HS-5 (cell line): ENCODE results near the gene PALB2.
A peak's percentile ranks its signal among the peaks of the same experiment; 100 is the strongest.

Source experiments
- DNase-seq: peaks from one replicate; pipeline ENCODE4 v3.0.0-alpha.2; 2012; ENCODE audit warnings: low read depth

PALB2 gene

GRCh38 chr16:23640931-23641765 lies at the start of gene PALB2, which contains the start of gene DCTN5:
TSS of gene PALB2 (minus strand) at chr16:23641310. CDS start at chr16:23641157, 153 bp downstream.
TSS of gene DCTN5 (plus strand) at chr16:23641466. CDS start at chr16:23641543, 77 bp downstream.
- DNase-seq: peak; percentile 73

DNA sequence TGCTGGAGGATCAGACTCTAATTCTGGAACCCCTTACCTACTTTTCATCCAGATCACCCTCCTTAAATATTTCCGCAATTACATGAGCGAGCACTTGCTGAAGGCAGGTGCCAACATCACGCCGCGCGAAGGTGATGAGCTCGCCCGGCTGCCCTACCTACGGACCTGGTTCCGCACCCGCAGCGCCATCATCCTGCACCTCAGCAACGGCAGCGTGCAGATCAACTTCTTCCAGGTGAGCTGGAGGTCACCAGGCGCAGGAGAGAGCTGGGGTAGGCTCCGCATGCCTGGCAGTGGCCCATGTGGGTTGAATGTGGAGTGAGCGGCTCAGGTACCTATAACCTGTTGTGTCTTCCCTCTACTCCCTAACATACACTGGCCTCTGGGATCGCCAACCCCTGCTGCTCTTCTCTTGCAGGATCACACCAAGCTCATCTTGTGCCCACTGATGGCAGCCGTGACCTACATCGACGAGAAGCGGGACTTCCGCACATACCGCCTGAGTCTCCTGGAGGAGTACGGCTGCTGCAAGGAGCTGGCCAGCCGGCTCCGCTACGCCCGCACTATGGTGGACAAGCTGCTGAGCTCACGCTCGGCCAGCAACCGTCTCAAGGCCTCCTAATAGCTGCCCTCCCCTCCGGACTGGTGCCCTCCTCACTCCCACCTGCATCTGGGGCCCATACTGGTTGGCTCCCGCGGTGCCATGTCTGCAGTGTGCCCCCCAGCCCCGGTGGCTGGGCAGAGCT lies 48.5 kb upstream of the PALB2 start:
- DNase-seq: no peak

GRCh38 chr16:23687034-23687808 lies 46.1 kb upstream of the PALB2 start:
- DNase-seq: no peak

DNA sequence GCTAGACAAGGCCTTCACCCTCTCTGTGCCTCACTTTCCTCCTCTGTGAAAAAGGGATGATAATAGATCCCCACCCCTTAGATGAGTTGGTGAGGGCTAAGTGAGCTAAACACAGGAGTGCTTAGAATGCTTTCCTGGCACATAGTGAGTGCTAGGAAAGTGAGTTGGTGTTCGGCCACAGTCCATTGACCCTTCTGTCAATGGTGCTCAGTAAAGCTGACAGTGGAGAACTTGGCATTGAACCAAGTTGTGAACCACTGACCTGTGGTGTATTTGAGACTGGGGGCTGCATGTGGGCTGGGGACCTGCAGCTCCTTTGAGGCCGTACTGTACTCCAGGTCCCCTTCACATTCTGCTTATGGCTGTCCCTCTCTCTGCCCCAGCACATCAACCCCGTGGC lies 42.4 kb upstream of the PALB2 start:
- no peak for DNase-seq

GRCh38 chr16:23682181-23682580 lies 41.1 kb upstream of the PALB2 start:
- no peak for DNase-seq

- no peak for DNase-seq
Observed at GRCh38 chr16:23679986-23680336, 38.9 kb upstream of the PALB2 start.

- peak; percentile 30 for DNase-seq
Observed at GRCh38 chr16:23679274-23679985, 38.3 kb upstream of the PALB2 start.

GRCh38 chr16:23678430-23679273 lies 37.5 kb upstream of the PALB2 start, which contains the start of gene PLK1:
TSS of gene PLK1 (plus strand) at chr16:23678889. CDS start at chr16:23678933, 44 bp downstream.
- DNase-seq: peak; percentile 68

- peak; percentile 20 for DNase-seq
Observed at GRCh38 chr16:23676924-23677480, 35.9 kb upstream of the PALB2 start.

DNA sequence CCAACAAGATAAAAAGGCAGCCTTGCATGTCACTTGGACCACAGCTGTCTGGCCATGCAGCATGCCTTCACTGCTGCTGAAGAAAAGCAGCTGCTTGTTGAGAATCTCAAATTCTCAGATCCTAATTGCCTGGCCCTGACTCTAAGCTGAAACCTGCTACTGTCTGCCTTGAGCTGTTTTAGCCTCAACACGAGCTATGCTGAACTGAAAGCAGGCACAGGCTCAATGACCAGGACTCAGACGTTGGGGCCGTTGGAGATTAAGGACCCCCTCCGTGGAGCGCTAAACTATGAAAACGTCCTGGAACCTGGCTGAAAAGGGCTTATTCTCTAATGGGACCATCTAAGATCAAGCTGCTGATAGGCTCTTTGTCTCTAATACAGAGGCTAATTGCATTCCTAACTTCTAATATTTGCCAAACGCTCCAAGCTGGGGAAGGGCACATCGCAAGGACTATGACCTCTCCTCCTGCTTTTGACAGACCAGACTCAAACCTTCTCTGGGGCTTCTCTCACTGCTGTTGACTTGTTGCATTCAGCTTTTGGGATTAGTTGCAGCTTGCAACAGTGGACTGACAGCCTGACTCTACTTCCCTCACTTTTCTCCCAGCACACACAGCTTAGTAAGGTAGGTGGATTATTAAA lies 33.0 kb upstream of the PALB2 start:
- DNase-seq: no peak

- peak; percentile 74 for DNase-seq
Observed at GRCh38 chr16:23670137-23670776, 29.1 kb upstream of the PALB2 start.

DNA sequence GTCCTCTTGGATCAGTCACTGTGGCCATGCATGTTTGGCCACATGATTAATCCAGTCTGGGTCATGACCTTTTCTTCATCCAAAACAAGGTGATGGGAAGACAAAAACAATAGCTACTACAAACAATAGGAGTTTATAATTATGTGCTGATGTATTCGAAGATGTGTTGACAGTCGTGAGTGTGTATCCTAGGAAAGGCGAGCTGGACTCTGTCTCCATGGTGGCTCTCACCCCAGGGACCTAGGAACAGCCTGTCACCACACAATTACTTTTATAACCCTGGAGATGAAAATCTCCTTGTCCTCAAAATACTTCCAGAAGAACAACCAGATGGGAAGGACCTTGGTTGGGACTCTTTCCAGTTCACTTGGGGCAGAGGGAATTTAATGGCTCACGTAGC lies 27.8 kb upstream of the PALB2 start:
- DNase-seq: no peak

- DNase-seq: no peak
Observed at GRCh38 chr16:23668225-23668624, 27.1 kb upstream of the PALB2 start.

DNA sequence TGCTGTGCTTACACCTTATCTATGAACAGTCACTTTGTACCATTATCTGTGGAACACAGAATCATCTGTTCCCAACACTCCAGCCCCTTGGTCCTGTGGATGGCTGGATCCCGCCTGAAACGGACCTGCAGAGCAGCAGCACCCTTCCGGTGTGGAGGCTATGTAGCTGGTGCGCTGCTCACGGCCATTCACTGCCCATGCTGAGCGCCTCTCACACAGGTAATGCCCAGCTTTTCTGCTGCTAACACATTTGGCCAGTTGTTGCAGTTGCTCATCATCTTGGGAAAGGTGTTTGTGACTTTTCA lies 26.2 kb upstream of the PALB2 start:
- DNase-seq: no peak

DNA sequence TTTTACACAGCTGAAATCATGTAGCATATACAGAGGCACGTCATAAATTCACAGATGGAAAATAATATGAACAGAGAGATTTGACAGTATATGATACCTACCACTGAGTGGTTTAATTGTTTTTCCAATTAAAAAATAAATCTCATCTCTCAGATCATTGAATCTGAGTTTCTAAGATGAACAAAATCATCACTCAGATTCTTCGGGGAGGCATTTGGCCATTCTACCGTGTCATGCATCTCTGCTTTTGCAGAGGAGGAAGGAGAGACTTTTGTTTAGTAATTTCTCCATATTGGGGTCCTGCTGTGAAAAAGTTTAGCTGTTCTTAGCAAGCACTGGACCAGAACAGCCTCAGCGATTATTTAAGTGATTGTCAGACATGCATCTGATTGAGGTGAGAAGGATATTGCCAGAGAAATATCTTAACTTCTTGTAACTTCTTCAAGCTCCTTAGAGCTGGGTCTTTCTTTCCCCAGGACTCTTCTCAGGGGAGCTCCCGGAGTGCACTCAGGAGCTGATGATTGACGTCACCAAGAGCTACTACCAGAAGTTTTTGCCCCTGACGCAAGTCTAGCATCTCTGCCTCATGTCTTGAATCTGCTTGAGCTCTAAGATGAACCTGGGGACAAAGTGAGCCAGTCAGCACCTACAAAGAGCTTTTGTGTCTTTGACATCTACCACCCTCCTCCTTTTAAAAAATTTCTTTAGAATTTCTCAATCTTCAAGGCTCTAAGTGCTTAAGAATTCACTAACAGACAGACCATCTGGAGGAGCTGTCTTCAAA lies 25.7 kb upstream of the PALB2 start:
- no peak for DNase-seq

DNA sequence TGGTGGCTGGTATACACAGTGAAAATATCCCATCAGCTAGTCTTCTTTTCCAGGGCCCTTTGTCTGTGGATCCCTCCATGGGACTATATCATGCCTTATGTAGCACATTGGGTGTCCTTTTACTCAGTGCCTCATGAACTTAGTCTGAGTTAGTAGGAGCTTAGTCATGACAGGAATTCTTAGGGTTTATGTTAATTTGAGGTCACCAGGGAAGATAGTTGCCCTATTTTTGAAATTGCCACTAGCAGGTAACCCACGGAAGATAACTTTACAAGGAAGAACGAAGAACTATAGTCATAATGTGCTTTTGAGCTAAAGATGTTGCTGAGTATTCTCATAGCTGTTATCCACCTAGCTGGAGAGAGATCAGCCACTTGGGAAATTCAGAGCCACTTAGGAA lies 22.8 kb upstream of the PALB2 start:
- no peak for DNase-seq

DNA sequence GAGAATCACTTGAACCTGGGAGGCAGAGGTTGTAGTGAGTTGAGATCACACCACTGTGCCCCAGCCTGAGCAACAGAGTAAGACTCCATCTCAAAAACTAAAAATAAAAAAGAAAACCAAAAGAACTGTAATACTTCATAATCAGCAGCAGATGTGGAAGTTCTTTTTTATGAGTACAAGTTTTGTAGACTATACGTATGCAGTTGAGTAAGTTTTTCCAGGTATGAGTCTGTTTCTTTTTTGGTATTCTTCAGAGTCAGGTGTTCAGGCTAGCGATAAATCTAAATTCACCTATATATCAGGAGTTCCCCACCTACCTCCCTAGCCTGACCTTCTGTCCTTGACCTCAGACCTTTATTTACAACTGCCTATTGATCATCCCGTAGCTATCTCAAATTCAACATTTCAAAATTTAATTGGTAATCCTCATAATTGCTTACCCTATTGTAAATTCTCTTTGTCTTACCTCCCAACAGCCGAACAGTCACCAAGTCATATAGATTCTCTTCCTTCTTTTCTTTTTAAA lies 10.9 kb upstream of the PALB2 start:
- no peak for DNase-seq

- DNase-seq: no peak
Observed at GRCh38 chr16:23650674-23651416, 9.7 kb upstream of the PALB2 start.
